Measurements from ENCODE around the gene FUT8. TPM values are rescaled to one million over a fixed set of nuclear protein-coding genes. Genes with fewer than 3 reads are reported as not detected.

The FUT8 gene
- total and polyA plus RNA-seq, 2 of the 8 experiments (the other 6 are each of a cell fraction or from before 2014, with no cell fraction given): 10.5 to 25.1 TPM

- Histone ChIP-seq H4K20me1 (replicated peaks in 1 of 2; ENCODE audit: control insufficient read depth in 1 of 2, insufficient read depth in 2 of 2, low read length in 2 of 2) (no peaks in the 10 kb centered on the region), H3K23ac (ENCODE audit: insufficient read length) (no peak overlapping the region), H2BK20ac (ENCODE audit: low read length) (no peak overlapping the region), H2BK12ac (ENCODE audit: low read depth, low read length) (no peak overlapping the region), H3K4me1 (replicated peaks in 1 of 4; ENCODE audit: control insufficient read depth in 3 of 4, insufficient read depth in 4 of 4, low read length in 3 of 4) (peaks cover 0 to 3% (median 2%) of the 10 kb centered on the region in 4 experiments; a peak in 3 of 7 replicates), H3K79me1 (ENCODE audit: low read depth, low read length) (no peaks in the 10 kb centered on the region), H3K27ac (ENCODE audit: low read depth, low read length) (no peak overlapping the region), H3K18ac (ENCODE audit: extremely low read depth, low read length) (no peak overlapping the region), H2BK5ac (ENCODE audit: low read depth, low read length) (no peak overlapping the region), H3K79me2 (ENCODE audit: control insufficient read depth in 1 of 2, insufficient read depth in 2 of 2, low read length in 2 of 2) (peaks cover 0 to 29% of the 10 kb centered on the region in 2 experiments; a peak in 1 of 4 replicates), H4K5ac (ENCODE audit: insufficient read length, low read depth, low read length) (no peak overlapping the region), H2BK15ac (ENCODE audit: low read length) (no peak overlapping the region), H3K36me3 (ENCODE audit: control insufficient read depth in 2 of 4, insufficient read depth in 4 of 4, low read length in 3 of 4) (no peaks in the 10 kb centered on the region), H3K9ac (replicated peaks in 1 of 4; ENCODE audit: extremely low read depth in 1 of 4, low read depth in 3 of 4, low read length in 3 of 4) (no peak overlapping the region), H3K4ac (replicated peaks; ENCODE audit: insufficient read length, low read depth, low read length) (no peak overlapping the region), H2BK120ac (replicated peaks; ENCODE audit: low read depth, low read length) (no peak overlapping the region), H4K91ac (replicated peaks; ENCODE audit: insufficient read length, low read length) (no peak overlapping the region), H3K23me2 (ENCODE audit: low read depth, low read length) (no peaks in the 10 kb centered on the region), H3K27me3 (replicated peaks in 1 of 4; ENCODE audit: control insufficient read depth in 3 of 4, extremely low read depth in 1 of 4, insufficient read depth in 3 of 4, low read length in 3 of 4) (no peaks in the 10 kb centered on the region), H3K14ac (ENCODE audit: insufficient read length) (no peak overlapping the region), H2AK5ac (ENCODE audit: low read depth, low read length) (no peak overlapping the region), H3K4me2 (ENCODE audit: insufficient read depth in 1 of 2, low read depth in 2 of 2, low read length in 2 of 2) (no peak overlapping the region), H3K9me3 (ENCODE audit: insufficient read depth in 2 of 2, low read depth in 1 of 2, low read length in 1 of 2) (no peaks in the 10 kb centered on the region), H3K4me3 (ENCODE audit: extremely low read depth in 1 of 4, insufficient read depth in 2 of 4, low read depth in 3 of 4, low read length in 4 of 4) (no peak overlapping the region), H3K56ac (replicated peaks; ENCODE audit: insufficient read length, low read depth, low read length) (no peak overlapping the region), H2AFZ (ENCODE audit: low read length) (no peak overlapping the region), H4K8ac (ENCODE audit: extremely low read depth, insufficient read depth, low read length) (no peak overlapping the region)
- ChIA-PET CTCF (ENCODE audit: partially characterized antibody) (no interaction called here), POLR2A (ENCODE audit: partially characterized antibody) (no interaction called here)
- FAIRE-seq (no peak), DNase-seq (ENCODE audit: low read depth in 1 of 2, low spot score in 2 of 2) (no peak)
- WGBS, 2 experiments (ENCODE audit: extremely low coverage in 1 of 2, insufficient coverage in 1 of 2, insufficient read length in 1 of 2, insufficient replicate concordance in 2 of 2, low coverage in 1 of 2, low lambda C conversion rate in 2 of 2, missing lambda C conversion rate in 1 of 2): 84% methylated on average over 6 of the region's 6 CpGs; no CpG with 5 or more reads in 1 of the 2 experiments
- TF ChIP-seq POU5F1 (IDR thresholded peaks at IDR 0.05; ENCODE audit: low read depth, low read length): no peak
- no peak for TF ChIP-seq SP2 (IDR thresholded peaks at IDR 0.05; ENCODE audit: low read length)
- no peak for TF ChIP-seq PHF8 (conservative IDR thresholded peaks at IDR 0.05; ENCODE audit: low read depth, low read length)
- no peak for TF ChIP-seq CTCF (IDR thresholded peaks at IDR 0.05; ENCODE audit: control extremely low read depth in 1 of 3, insufficient read depth in 1 of 3, low read depth in 1 of 3, low read length in 3 of 3)
- no peak for TF ChIP-seq GABPA (IDR thresholded peaks at IDR 0.05; ENCODE audit: borderline replicate concordance, insufficient read depth, low read length)
- TF ChIP-seq POLR2A (IDR thresholded peaks at IDR 0.05; ENCODE audit: control extremely low read depth in 1 of 2, low read depth in 2 of 2, low read length in 2 of 2): no peak
- no peak for TF ChIP-seq KDM5A (IDR thresholded peaks at IDR 0.05; ENCODE audit: low read length)
Observed at GRCh38 chr14:65425885-65426284, 13.4 kb downstream of the FUT8 start.

Measured in H1 (cell line).